Esophagus muscularis mucosa (tissue), 3 donors: ENCODE results near the gene MYO1B.

Experiments used
- POLR2A ChIP-seq: fragments of 450-650 bp; IDR thresholded peaks from one replicate; pipeline ENCODE4 v1.6.1; 2017; ENCODE audit warnings: antibody characterized with exemption, moderate library complexity, mild to moderate bottlenecking, low read depth
- POLR2AphosphoS5 ChIP-seq, 2 donors: sonication (generic); formaldehyde crosslinking; IDR thresholded peaks; one replicate each; pipeline ENCODE4 v1.6.1; 2017; ENCODE audit warnings: antibody characterized with exemption in 2 of 2
- TF ChIP-seq, protein P1 (sequence below), 3 experiments: fragments of 200-600 bp in 2 of 3; fragments of 450-650 bp in 1 of 3; sonication (generic) in 2 of 3; IDR thresholded peaks; one replicate each; pipeline ENCODE4 v1.5.1; 2017 to 2019; ENCODE audit warnings: antibody characterized with exemption in 3 of 3, mild to moderate bottlenecking in 2 of 3, moderate library complexity in 1 of 3

DNA sequence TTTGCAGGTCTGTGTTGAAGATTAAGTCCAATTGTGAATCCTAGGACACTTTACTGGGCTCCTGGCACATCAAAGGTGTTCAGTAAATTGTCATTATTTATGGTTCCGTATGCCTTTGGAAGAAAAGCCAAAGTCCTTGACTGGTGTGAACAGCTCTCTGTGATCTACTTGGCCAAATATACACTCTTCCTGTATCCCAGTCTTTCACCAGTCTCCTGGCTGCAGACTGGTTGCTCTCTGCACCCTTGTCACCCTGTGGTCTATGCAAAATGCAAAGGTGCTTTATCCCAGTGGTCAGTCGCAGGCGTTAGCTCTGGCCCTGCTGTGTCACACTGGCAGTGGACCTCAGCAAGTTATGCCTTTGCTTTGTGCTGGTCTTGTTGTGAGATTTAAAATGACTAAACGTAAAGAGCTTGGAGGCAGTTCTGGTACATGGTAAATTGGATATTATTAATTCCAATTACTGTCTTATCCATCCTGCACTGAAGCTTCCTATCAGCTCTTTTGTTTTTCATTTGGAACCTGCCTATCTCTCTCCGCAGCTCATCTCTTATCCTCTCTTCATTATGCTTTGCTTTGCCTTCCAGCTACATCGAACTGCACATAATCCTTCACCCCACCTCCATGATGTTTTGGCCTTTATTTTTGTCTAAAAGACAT, 83.1 kb downstream of the MYO1B start:
- TF ChIP-seq POLR2A (no peak), POLR2AphosphoS5 (IDR thresholded peaks at IDR 0.05) (no peak)
- TF ChIP-seq, protein P1, sequence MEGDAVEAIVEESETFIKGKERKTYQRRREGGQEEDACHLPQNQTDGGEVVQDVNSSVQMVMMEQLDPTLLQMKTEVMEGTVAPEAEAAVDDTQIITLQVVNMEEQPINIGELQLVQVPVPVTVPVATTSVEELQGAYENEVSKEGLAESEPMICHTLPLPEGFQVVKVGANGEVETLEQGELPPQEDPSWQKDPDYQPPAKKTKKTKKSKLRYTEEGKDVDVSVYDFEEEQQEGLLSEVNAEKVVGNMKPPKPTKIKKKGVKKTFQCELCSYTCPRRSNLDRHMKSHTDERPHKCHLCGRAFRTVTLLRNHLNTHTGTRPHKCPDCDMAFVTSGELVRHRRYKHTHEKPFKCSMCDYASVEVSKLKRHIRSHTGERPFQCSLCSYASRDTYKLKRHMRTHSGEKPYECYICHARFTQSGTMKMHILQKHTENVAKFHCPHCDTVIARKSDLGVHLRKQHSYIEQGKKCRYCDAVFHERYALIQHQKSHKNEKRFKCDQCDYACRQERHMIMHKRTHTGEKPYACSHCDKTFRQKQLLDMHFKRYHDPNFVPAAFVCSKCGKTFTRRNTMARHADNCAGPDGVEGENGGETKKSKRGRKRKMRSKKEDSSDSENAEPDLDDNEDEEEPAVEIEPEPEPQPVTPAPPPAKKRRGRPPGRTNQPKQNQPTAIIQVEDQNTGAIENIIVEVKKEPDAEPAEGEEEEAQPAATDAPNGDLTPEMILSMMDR (IDR thresholded peaks at IDR 0.05) = no peak
